ENCODE data around the gene FAF2.

GRCh38 chr5:176427971-176428370, 20.2 kb upstream of the FAF2 start:
- TF ChIP-seq EZH2 (IDR thresholded peaks at IDR 0.05) (no peak), CTCF (IDR thresholded peaks at IDR 0.05) (no peak)

Measured in neural progenitor cell (in vitro differentiated cells).